GM12878 (cell line): ENCODE data around the gene ARID3A.

Experiments
- ATF7 ChIP-seq: fragments of 450-650 bp; IDR thresholded peaks from 2 replicates; pipeline ENCODE4 v1.6.1; 2016; ENCODE audit warnings: low read depth, mild to moderate bottlenecking
- EP300 ChIP-seq, 2 experiments: fragments of 150-350 bp in 1 of 2; IDR thresholded peaks; 2 replicates each; pipeline ENCODE4 v1.6.1; 2011 to 2012; ENCODE audit warnings: low read depth in 2 of 2, low read length in 2 of 2, borderline replicate concordance in 1 of 2, improper control_type of control experiment in 1 of 2, inconsistent platforms in 1 of 2; ENCODE audit not compliant: control insufficient read depth in 1 of 2
- RAD21 ChIP-seq: IDR thresholded peaks from 2 replicates; pipeline ENCODE4 v1.6.1; 2011; ENCODE audit warnings: mild to moderate bottlenecking, low read depth, low read length, moderate library complexity; ENCODE audit not compliant: insufficient read depth

DNA sequence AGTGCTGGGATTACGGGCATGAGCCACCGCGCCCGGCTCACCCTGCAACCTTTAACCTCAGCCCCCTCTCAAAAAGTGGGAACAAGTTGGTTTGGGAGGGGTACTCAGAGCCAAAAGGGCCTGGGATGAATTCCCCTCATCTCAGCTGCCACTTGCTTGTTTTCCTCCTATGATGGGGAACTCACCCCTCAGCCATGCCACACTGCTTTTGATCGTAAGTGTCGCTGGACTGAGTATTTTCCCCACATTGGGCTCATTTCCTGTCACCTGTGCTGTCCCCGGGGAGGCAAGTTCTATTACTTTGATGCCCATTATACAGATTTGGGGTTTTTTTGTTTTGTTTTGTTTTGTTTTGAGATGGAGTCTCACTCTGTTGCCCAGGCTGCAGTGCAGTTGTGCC, 19.4 kb upstream of the ARID3A start:
- no peak for TF ChIP-seq RAD21
- TF ChIP-seq ATF7: peak; percentile 35; the same call in 1 of the 2 replicates
- no peak for TF ChIP-seq EP300 (IDR thresholded peaks at IDR 0.05; ENCODE audit: borderline replicate concordance in 1 of 2, control insufficient read depth in 1 of 2, low read depth in 2 of 2, low read length in 2 of 2)
